Mucosa of descending colon (tissue), 3 donors: Measurements from ENCODE around the gene PPP6R3. TPM values are rescaled to one million over a fixed set of nuclear protein-coding genes. Genes with fewer than 3 reads are reported as not detected.
"Not testable (repeated sequence)": the region's sequence is repeated elsewhere in the genome, so short reads cannot be mapped to it uniquely, and the experiment has no call there.

ENCODE experiments used
- ATAC-seq: fragments of 200-7000 bp; cut with Tn5 transposase; one replicate; pipeline ENCODE4 v1.9.1; 2020; ENCODE audit warnings: mild to moderate bottlenecking, moderate library complexity
- DNase-seq, 3 donors: peaks; one replicate each; pipeline ENCODE4 v3.0.0-alpha.2; 2020
- H3K36me3 ChIP-seq: fragments of 200-600 bp; one replicate; pipeline ENCODE4 v1.8.0; 2021; ENCODE audit warnings: low read depth, mild to moderate bottlenecking
- H3K4me1 ChIP-seq: fragments of 200-600 bp; one replicate; pipeline ENCODE4 v1.8.0; 2021; ENCODE audit warnings: low read depth, mild to moderate bottlenecking
- H3K4me3 ChIP-seq: fragments of 200-600 bp; one replicate; pipeline ENCODE4 v1.8.0; 2021; ENCODE audit warnings: mild to moderate bottlenecking
- H3K9me3 ChIP-seq: fragments of 200-600 bp; one replicate; pipeline ENCODE4 v1.8.0; 2021; ENCODE audit warnings: mild to moderate bottlenecking
- intact Hi-C, 2 donors: fragments of 100-400 bp; cut with DNase I in 1 of 2; cut with micrococcal nuclease in 1 of 2; formaldehyde crosslinking; loops; one replicate each; pipeline versions ENCODE4 v1.11.0 to v1.11.1; 2022; cut with DNase I, micrococcal nuclease
- total RNA-seq, 3 donors: library from RNA; stranded (reverse); fragmentation: NEBNext Ultra II Directional in 2 of 3; extraction: Animal tissue kit (Norgen Biotek cat#: 25700) in 2 of 3; gene quantifications; one replicate each; pipeline versions ENCODE4 v1.2.1 to v1.2.4, GENCODE V29; 2021 to 2023
- TF ChIP-seq, protein P1 (sequence below): fragments of 200-600 bp; IDR thresholded peaks from one replicate; pipeline ENCODE4 v1.8.0; 2022; ENCODE audit warnings: antibody characterized with exemption, mild to moderate bottlenecking
- donor health status: DM: no; HTN: no; CAD: no; lungs with moderate emphysema.
- donor health status: DM: no; HTN: no; CAD: no.
- donor health status: DM: no; HTN: yes; CAD: no.

PPP6R3 gene
- total RNA-seq, 3 donors from 2014 or later = 107 to 141 (median 115) TPM

DNA sequence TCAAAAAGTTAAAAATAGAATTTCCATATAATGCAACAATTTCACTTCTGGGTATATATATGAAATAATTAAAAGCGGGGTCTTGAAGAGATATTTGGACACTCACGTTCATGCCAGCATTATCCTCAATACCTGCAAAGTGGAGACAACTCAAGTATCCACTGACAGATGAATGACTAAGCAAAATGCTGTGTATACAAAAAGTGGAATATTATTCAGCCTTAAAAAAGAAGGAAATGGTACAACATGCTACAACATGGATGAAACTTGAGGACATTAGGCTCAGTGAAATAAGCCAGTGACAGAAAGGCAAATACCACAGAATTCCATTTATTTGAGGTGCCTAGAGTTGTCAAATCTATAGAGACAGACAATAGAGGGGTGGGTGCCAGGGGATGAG lies 161.3 kb downstream of the PPP6R3 start:
- intact Hi-C loops = no loop called here
- DNase-seq (no peak), ATAC-seq (no peak)
- Histone ChIP-seq H3K36me3 (no peaks in the 10 kb centered on the region), H3K4me1 (no peaks in the 10 kb centered on the region), H3K9me3 (no peaks in the 10 kb centered on the region), H3K4me3 (no peak overlapping the region)
- TF ChIP-seq, protein P1, sequence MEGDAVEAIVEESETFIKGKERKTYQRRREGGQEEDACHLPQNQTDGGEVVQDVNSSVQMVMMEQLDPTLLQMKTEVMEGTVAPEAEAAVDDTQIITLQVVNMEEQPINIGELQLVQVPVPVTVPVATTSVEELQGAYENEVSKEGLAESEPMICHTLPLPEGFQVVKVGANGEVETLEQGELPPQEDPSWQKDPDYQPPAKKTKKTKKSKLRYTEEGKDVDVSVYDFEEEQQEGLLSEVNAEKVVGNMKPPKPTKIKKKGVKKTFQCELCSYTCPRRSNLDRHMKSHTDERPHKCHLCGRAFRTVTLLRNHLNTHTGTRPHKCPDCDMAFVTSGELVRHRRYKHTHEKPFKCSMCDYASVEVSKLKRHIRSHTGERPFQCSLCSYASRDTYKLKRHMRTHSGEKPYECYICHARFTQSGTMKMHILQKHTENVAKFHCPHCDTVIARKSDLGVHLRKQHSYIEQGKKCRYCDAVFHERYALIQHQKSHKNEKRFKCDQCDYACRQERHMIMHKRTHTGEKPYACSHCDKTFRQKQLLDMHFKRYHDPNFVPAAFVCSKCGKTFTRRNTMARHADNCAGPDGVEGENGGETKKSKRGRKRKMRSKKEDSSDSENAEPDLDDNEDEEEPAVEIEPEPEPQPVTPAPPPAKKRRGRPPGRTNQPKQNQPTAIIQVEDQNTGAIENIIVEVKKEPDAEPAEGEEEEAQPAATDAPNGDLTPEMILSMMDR = no peak

DNA sequence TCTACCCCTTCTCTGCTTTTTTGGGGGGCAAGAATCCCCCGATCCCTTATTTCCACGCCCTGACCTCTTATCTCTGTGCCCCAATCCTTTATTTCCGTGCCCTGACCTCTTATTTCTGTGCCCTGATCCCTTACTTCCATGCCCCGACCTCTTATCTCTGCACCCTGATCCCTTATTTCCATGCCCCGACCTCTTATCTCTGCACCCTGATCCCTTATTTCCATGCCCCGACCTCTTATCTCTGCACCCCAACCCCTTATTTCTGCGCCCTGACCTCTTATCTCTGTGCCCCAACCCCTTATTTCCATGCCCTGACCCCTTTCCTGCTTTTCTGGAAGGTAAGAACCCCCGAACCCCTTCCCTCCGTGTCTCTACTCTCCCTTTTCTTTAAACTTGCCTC lies 163.2 kb downstream of the PPP6R3 start:
- H3K4me1 ChIP-seq, intact Hi-C loops, ATAC-seq, DNase-seq, H3K9me3 ChIP-seq, H3K36me3 ChIP-seq, H3K4me3 ChIP-seq: not testable (repeated sequence)

DNA sequence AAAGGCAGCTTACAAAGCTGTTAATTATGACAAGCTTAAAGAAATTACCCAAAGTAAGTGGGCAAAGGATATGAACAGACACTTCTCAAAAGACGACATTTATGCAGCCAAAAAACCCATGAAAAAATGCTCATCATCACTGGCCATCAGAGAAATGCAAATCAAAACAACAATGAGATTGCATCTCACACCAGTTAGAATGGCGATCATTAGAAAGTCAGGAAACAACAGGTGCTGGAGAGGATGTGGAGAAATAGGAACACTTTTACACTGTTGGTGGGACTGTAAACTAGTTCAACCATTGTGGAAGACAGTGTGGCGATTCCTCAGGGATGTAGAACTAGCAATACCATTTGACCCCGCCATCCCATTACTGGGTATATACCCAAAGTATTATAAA lies 164.5 kb downstream of the PPP6R3 start:
- ATAC-seq, intact Hi-C loops, H3K36me3 ChIP-seq, DNase-seq, H3K4me1 ChIP-seq, H3K4me3 ChIP-seq, H3K9me3 ChIP-seq: not testable (repeated sequence)

DNA sequence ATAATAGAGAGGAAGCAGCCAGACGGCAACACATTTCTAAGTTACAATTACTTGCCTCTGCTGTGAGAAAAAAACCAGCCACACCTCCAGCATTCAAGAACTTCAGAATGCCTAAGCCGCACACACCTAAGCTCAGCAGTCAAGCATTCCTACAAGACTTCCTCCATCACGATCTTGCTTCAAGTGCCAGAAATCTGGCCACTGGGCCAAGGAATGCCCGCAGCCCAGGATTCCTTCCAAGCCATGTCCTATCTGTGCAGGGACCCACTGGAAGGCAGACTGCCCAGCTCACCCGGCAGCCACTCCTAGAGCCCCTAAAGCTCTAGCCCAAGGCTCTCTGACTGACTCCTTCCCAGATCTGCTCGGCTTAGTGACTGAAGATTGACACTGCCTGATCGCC lies 165.7 kb downstream of the PPP6R3 start:
- DNase-seq, ATAC-seq, H3K4me1 ChIP-seq, H3K9me3 ChIP-seq, H3K4me3 ChIP-seq, H3K36me3 ChIP-seq, intact Hi-C loops: not testable (repeated sequence)

DNA sequence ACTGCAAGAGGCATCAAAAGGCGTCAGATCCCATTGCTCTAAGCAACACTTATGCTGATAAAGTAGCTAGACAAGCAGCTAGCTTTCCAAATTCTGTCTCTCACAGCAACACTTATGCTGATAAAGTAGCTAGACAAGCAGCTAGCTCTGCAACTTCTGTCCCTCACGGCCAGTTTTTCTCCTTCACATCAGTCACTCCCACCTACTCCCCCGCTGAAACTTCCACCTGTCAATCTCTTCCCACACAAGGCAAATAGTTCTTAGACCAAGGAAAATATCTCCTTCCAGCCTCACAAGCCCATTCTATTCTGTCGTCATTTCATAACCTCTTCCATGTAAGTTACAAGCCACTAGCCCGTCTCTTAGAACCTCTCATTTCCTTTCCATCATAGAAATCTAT lies 168.3 kb downstream of the PPP6R3 start:
- H3K4me1 ChIP-seq, DNase-seq, H3K36me3 ChIP-seq, H3K9me3 ChIP-seq, ATAC-seq, H3K4me3 ChIP-seq, intact Hi-C loops: not testable (repeated sequence)

DNA sequence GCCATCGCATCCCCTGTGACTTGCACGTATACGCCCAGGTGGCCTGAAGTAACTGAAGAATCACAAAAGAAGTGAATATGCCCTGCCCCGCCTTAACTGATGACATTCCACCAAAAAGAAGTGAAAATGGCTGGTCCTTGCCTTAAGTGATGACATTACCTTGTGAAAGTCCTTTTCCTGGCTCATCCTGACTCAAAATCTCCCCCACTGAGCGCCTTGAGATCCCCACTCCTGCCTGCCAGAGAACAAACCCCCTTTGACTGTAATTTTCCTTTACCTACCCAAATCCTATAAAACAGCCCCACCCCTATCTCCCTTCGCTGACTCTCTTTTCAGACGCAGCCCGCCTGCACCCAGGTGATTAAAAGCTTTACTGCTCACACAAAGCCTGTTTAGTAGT lies 171.8 kb downstream of the PPP6R3 start:
- H3K4me1 ChIP-seq, H3K36me3 ChIP-seq, H3K9me3 ChIP-seq, DNase-seq, ATAC-seq, H3K4me3 ChIP-seq, intact Hi-C loops: not testable (repeated sequence)

DNA sequence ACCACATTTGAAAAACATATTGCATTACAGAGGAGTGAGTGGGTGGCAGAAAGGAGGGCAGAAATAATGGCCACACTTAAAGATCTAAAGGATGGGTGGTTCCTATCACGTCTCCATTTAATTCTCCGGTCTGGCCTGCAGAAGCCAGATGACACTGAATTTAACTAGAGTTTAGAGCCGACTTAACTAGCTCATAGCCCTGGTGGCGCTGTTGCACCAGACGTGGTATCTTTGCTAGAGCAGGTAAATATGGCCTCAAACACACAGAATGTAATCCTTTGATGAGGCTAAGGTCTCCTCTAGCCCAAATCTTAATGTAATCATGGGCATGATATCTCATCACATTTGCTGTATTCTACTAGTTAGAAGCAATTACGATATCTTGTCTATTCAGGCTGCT lies 172.2 kb downstream of the PPP6R3 start:
- ATAC-seq = peak; percentile 81
- no peaks in the 10 kb centered on the region for H3K4me1 ChIP-seq
- intact Hi-C loops = no loop called here
- no peak overlapping the region for H3K4me3 ChIP-seq
- TF ChIP-seq, protein P1 = no peak
- H3K9me3 ChIP-seq = no peaks in the 10 kb centered on the region
- no peaks in the 10 kb centered on the region for H3K36me3 ChIP-seq
- DNase-seq = peak in 2 of 3 donors; percentile 74 to 83

DNA sequence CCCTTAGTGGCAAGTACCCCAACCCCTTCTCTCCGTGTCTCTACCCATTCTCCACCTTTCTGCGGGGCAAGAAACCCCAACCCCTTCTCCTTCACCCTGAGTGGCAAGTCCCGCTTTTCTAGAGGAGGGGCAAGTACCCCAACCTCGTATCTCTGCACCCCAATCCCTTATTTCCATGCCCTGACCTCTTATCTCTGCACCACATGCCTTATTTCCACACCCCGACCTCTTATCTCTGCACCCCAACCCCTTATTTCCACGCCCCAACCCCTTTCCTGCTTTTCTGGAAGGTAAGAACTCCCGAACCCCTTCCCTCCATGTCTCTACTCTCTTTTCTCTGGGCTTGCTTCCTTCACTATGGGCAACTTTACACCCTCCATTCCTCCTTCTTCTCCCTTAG lies 174.1 kb downstream of the PPP6R3 start:
- ATAC-seq, DNase-seq, intact Hi-C loops, H3K4me3 ChIP-seq, H3K9me3 ChIP-seq, H3K4me1 ChIP-seq, H3K36me3 ChIP-seq: not testable (repeated sequence)

DNA sequence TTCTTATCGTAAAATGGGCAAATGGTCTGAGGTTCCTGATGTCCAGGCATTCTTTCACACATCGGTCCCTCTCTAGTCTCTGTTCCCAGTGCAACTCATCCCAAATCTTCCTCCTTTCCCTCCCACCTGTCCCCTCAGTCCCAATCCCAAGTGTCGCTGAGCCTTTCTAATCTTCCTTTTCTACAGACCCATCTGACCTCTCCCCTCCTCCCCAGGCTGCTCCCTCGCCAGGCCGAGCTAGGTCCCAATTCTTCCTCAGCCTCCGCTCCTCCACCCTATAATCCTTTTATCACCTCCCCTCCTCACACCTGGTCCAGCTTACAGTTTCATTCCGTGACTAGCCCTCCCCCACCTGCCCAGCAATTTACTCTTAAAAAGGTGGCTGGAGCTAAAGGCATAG lies 174.6 kb downstream of the PPP6R3 start:
- ATAC-seq, H3K36me3 ChIP-seq, intact Hi-C loops, H3K4me3 ChIP-seq, DNase-seq, H3K4me1 ChIP-seq, H3K9me3 ChIP-seq: not testable (repeated sequence)

DNA sequence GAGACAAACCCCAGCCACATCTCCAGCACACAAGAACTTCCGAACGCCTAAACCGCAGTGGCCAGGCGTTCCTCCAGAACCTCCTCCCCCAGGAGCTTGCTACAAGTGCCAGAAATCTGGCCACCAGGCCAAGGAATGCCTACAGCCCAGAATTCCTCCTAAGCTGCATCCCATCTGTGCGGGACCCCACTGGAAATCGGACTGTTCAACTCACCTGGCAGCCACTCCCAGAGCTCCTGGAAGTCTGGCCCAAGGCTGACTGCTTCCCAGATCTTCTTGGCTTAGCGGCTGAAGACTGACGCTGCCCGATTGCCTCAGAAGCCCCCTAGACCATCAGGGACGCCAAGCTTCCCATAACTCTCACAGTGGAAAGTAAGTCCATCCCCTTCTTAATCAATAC lies 175.3 kb downstream of the PPP6R3 start:
- intact Hi-C loops, H3K4me1 ChIP-seq, DNase-seq, ATAC-seq, H3K36me3 ChIP-seq, H3K9me3 ChIP-seq, H3K4me3 ChIP-seq: not testable (repeated sequence)

DNA sequence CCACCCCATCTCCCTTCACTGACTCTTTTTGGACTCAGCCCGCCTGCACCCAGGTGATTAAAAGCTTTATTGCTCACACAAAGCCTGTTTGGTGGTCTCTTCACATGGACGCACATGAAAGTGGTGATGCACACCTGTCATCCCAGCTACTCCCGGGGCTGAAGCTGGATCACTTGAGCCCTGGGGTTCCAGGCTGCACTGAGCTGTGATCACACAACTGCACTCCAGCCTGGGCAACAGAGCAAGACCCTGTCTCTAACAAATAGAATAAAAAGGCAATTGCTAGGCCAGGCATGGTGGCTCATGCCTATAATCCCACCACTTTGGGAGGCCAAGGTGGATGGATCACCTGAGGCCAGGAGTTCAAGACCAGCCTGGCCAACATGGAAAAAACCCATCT lies 178.8 kb downstream of the PPP6R3 start:
- intact Hi-C loops, H3K4me1 ChIP-seq, H3K36me3 ChIP-seq, ATAC-seq, H3K4me3 ChIP-seq, DNase-seq, H3K9me3 ChIP-seq: not testable (repeated sequence)
